Stimulated activated CD8-positive, alpha-beta memory T cell treated with anti-CD3 and anti-CD28 coated beads, Interleukin-15, amount 100 ng/mL, for 1 hour (primary cell): ENCODE measurements around the gene TECPR1.
"Not testable (repeated sequence)": the region's sequence is repeated elsewhere in the genome, so short reads cannot be mapped to it uniquely, and the experiment has no call there.

ENCODE experiments used
- DNase-seq: peaks from one replicate; pipeline ENCODE4 v3.0.0-alpha.2; 2020; ENCODE audit warnings: low read depth

The TECPR1 gene

DNA sequence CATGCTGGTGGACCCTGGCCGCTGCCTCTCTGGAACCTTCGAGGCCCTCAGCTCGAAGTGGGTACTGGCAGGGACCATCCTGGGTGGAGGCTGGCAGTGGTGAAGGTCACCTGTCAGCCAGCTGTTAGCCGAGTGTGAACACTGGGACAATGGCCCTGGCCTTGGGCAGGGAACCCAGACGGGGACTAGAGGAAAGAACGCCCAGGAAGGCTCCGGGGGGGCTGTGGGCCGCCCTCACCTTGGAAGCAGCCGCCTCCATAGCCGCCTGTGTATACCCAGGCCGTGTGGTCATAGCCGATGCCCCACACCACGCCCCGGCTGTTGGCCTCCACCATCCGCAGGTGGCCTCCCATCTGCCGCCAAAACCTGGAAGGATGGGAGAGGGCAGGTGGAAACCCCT, 23.2 kb downstream of the TECPR1 start:
- no peak for DNase-seq

GRCh38 chr7:98227939-98228338, 24.1 kb downstream of the TECPR1 start:
- no peak for DNase-seq

DNA sequence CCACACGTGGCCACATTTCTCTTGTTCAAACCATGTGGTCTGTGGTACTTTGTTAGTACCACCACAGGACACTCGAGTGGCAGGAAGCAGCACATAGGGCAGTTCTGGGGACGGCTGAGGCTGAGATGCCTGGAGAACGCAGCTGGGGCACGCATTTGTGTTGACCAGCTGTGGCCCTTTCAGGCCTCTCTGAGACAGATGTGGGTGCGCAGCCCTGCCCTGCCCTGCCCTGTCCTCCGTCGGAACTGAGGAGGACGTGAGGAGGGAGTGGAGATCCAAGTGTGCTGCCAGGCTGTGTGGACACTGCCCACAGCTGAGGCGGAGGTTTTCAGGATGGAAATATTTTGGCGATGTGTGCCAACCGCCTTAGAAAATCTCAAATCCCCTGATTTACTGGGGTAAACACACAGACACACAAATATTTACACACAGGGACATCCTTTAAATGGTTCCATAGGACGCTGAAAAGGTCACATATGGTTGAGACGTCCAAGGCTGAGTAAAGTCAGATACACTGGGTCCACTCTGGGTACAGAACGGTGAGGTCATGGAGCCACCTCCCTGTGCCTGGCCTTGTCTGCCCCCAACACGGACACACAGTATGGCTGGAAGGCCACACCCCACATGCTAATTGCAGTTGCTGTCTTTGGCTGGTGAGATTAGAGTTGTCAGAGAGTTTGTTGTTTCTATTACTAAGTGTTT, 26.0 kb downstream of the TECPR1 start:
- no peak for DNase-seq

- no peak for DNase-seq
Observed at GRCh38 chr7:98224701-98225181, 27.3 kb downstream of the TECPR1 start.

- DNase-seq, result no peak
Observed at GRCh38 chr7:98223898-98224700, 27.9 kb downstream of the TECPR1 start.

DNA sequence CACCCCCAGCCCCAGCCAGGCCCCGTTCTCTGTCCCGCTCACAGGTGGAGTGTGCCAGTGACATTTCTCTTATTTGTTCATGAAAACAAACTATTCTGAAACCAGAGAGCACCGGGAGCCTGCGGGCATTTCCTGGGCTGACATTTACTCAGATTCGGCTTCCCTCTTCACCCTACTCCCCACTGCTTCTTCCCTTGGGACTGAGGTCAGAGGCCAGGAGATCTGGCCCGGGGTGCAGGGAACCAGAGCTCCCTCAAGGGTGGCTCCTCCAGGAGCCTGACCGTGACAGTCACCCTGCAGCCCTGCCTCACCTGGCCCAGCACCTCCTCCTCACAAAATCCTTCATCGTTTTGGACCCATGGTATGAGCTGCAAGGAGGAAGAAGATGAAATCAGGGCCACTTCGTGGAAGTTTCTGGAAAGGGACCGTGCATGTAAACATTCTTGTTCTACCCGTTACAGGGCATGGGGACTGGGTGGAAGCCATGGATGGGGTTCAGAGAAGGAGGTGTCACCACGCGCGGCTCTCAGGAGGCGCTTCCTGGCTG, 28.6 kb downstream of the TECPR1 start:
- no peak for DNase-seq

DNA sequence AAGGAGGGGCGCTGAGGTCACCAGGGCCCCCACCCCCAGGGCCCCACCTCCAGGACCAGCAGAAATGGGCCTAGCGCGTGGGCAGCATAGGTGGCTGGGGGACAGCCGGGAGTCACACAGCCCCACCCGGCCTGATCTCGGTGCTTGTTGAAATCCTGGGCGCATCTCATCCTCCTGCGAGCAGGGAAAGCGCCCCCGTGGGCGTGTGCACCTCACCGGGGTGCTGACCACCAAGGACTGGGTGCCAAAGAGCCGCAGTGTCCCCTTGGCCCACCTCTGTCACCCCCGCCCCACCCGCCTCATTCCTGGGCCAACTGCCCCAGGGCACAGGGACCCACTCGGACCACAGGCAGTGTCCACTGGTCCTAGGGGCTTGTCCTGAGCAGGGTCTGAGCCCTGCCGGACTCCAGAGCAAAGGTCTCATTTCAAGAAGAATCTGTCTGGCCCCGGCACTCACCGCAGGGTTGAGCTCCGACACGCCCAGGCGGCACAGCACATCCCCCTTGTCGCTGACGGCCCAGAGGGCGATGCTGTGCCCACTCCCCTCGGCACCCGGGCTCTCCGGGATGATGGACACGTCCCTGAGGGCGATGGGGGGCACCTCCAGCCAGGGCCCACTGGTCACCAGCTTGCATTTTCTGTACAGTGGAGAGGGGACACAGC, 29.4 kb downstream of the TECPR1 start:
- no peak for DNase-seq

GRCh38 chr7:98221611-98222532, 30.2 kb downstream of the TECPR1 start:
- no peak for DNase-seq

DNA sequence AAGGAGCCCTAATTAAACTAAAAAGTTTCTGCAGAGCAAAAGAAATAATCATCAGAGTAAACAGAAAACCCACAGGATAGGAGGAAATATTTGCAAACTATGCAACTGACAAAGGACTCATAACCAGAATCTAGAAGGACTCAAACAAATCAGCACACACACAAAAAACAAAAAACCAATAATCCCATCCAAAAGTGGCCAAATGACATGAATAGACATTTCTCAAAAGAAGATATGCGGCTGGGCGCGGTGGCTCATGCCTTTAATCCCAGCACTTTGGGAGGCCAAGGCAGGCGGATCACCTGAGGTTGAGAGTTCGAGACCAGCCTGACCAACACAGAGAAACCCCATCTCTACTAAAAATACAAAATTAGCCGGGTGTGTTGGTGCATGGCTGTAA, 32.6 kb downstream of the TECPR1 start:
- not testable (repeated sequence) for DNase-seq

- no peak for DNase-seq
Observed at GRCh38 chr7:98217623-98218582, 34.1 kb downstream of the TECPR1 start.

GRCh38 chr7:98216941-98217622, 35.0 kb downstream of the TECPR1 start:
- no peak for DNase-seq

DNA sequence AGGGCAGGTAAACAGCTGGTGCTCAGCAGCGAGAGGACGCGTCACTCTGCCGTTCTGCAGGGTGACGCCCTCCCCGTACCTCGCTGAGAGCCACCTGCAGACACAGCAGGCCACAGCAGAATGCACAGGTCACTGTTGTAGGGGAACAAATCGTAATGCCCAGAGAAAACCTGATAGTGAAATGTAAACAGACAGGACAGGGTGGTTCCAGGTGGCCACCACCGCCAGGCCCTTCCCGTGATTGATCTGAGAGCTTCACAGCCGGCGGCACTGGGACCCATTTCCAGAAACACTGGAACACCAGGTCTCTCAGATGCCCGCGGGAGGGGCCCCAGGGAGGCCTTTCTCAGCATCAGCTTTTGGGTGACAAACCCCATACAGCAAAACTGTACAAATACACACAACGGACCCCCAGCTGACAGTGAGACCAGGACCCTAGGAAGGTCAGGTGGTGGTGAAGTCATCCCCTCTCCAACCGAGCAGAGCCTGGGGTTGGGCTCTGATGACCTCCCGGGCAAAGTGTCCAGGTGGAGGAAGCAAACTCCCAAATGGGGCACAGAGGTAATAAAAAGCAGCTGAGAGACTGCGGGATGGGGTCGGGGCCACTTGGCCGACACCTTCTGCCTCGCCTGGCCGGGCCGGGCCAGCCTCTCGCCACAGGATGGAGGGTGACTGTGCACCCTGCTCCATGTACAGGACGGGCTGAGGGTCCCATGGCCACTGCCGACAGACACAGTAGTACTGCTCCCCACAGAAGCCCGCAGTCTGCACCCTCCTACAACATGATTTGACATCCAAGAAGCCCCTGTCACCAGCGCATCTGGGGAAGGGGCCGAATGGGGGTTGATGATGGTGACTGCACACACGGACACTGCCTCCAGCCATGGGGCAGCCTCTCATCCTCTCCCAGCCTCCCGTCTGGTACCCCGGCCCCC, 36.2 kb downstream of the TECPR1 start:
- no peak for DNase-seq

GRCh38 chr7:98214811-98215321, 37.2 kb downstream of the TECPR1 start:
- no peak for DNase-seq

GRCh38 chr7:98213888-98214810, 37.9 kb downstream of the TECPR1 start:
- no peak for DNase-seq

DNA sequence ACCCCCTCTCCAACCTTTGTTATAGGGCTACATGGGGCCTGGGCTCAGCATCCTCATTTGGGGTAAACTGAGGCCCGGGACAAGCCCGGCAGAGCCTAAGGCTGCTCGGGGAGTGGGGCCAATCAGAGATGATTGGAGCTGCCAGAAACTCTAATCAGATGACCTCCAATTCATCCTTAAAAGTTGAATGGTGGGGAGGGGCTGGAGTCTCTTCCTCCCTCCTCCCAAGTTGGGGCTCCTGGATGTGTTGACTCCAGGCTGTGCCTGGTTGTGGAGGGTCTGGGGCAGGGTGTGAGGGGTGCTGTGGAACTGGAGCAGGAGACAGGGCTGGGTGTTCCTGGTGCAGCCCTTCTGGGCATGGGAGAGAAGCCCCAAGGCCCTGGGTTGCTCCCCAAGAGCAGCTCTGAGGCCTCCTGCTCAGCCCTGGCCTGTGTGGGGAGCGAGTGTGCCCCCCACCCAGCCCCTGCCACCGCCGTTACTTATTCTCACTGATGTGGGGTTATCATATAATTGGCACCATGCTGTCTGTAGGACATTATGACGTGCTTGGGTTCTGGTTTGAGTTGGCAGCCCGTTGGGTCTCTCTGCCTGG, 38.6 kb downstream of the TECPR1 start:
- DNase-seq, result no peak

GRCh38 chr7:98212532-98213041, 39.4 kb downstream of the TECPR1 start:
- no peak for DNase-seq
